ENCODE measurements around the gene TRIO. TPM values are rescaled to one million over a fixed set of nuclear protein-coding genes. Genes with fewer than 3 reads are reported as not detected.

Gene TRIO
- total RNA-seq, 1 experiment from 2014 or later = 99.8 TPM

DNA sequence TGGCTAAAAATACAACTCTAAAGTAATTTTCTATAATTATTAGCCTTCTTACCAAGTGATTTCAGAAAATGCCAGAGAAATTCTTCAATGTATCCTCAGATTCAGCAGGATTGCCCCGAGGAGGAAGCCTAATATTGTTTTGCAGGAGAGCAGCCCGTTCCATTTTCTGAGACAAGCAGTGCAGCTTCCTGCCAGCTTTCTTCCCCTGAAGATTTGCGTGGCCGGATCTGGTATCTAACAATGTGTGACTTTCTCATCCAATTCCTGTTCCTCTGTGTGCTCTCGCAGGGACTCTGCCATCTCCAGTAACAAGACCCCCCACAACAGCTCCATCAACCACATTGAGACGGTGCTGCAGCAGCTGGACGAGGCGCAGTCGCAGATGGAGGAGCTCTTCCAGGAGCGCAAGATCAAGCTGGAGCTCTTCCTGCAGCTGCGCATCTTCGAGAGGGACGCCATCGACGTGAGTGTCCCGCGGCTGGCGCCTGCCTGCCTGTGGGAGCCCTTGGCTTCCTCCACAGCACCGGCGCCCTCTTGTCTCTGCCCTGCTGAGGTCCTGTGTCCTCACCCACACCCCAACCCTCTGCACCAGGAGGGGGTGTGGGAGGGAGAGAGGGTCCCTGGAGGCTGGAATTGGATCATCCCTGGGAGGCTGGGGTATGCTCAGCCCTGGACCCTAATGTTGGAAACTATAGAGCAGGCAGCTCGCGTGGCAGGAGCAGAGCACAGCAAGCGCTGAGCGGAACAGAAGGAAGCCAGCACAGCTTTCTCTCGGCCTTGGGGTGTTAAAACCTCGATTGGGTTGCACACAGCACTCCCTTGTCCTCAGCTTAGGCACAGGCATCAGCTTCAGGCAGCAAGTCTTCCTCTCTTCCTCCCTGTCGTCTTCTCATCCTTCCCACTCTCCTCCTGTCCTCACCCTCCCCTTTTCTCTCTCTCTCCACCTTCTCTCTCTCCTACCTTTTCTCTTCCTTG lies 216.2 kb downstream of the TRIO start:
- peaks cover 10% of the 10 kb centered on the region for H3K36me3 ChIP-seq (ENCODE audit: insufficient read depth, low read length, poor library complexity, severe bottlenecking)
- intact Hi-C loops (cut with micrococcal nuclease; ENCODE audit: unreplicated experiment) = no loop called here
- CTCF ChIA-PET = no interaction called here

DNA sequence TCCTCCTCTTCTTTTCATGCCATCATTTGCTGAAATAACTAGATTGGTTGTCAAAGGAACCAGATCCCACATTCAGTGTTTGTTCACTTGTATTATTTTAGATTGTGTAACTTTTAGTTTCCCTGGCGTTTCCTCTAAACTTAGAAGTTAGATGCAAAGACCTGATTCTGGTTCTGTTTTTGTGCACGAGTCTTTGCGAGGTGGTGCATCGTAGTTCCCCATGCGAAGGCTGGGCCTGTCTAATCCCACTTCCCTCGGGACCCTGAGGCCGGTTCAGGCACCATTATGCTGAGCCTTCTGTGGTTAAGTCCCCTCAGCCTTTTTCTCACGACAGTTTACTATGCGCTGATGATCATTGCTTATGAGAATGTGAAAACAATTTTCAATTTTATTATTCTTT lies 219.3 kb downstream of the TRIO start:
- Histone ChIP-seq H3K27ac (ENCODE audit: low read depth, low read length, poor library complexity, severe bottlenecking) (no peak overlapping the region), H3K4me1 (ENCODE audit: insufficient read depth, low read length, poor library complexity, severe bottlenecking) (peaks cover 4% of the 10 kb centered on the region), H3K36me3 (ENCODE audit: insufficient read depth, low read length, poor library complexity, severe bottlenecking) (peaks cover 31% of the 10 kb centered on the region), H3K4me3 (ENCODE audit: low read depth, low read length, poor library complexity, severe bottlenecking) (no peak overlapping the region), H3K27me3 (replicated peaks; ENCODE audit: insufficient read depth, low read depth, low read length, poor library complexity) (no peaks in the 10 kb centered on the region), H3K9me3 (ENCODE audit: low read depth, low read length, poor library complexity, severe bottlenecking) (no peaks in the 10 kb centered on the region)
- POLR2A ChIA-PET (ENCODE audit: low non-redundant PET) = no interaction called here
- BruUV-seq (replicated peaks) = no TSS peak
- intact Hi-C loops (cut with micrococcal nuclease; ENCODE audit: unreplicated experiment) = no loop called here
- peak; percentile 22 for DNase-seq (ENCODE audit: low spot score)
- TF ChIP-seq, protein P1, sequence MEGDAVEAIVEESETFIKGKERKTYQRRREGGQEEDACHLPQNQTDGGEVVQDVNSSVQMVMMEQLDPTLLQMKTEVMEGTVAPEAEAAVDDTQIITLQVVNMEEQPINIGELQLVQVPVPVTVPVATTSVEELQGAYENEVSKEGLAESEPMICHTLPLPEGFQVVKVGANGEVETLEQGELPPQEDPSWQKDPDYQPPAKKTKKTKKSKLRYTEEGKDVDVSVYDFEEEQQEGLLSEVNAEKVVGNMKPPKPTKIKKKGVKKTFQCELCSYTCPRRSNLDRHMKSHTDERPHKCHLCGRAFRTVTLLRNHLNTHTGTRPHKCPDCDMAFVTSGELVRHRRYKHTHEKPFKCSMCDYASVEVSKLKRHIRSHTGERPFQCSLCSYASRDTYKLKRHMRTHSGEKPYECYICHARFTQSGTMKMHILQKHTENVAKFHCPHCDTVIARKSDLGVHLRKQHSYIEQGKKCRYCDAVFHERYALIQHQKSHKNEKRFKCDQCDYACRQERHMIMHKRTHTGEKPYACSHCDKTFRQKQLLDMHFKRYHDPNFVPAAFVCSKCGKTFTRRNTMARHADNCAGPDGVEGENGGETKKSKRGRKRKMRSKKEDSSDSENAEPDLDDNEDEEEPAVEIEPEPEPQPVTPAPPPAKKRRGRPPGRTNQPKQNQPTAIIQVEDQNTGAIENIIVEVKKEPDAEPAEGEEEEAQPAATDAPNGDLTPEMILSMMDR (conservative IDR thresholded peaks at IDR 0.05; ENCODE audit: low read depth, low read length) = no peak
- CTCF ChIA-PET = interaction anchor here (2.6 kb wide), 1 partner anchor 286 kb away, joined by 13 read pairs; no protein-coding TSS in a partner anchor

More for the DNA sequence above, 216.2 kb downstream of the TRIO start:
- BruUV-seq (replicated peaks) = no TSS peak
- Histone ChIP-seq H3K27ac (ENCODE audit: low read depth, low read length, poor library complexity, severe bottlenecking) (no peak overlapping the region), H3K27me3 (replicated peaks; ENCODE audit: insufficient read depth, low read depth, low read length, poor library complexity) (no peaks in the 10 kb centered on the region), H3K4me3 (ENCODE audit: low read depth, low read length, poor library complexity, severe bottlenecking) (no peak overlapping the region), H3K4me1 (ENCODE audit: insufficient read depth, low read length, poor library complexity, severe bottlenecking) (peaks cover 4% of the 10 kb centered on the region), H3K9me3 (ENCODE audit: low read depth, low read length, poor library complexity, severe bottlenecking) (no peaks in the 10 kb centered on the region)
- POLR2A ChIA-PET (ENCODE audit: low non-redundant PET) = no interaction called here
- DNase-seq (ENCODE audit: low spot score) = no peak
- TF ChIP-seq, protein P1 (conservative IDR thresholded peaks at IDR 0.05; ENCODE audit: low read depth, low read length) = no peak
- TF ChIP-seq EZH2 (IDR thresholded peaks at IDR 0.05; ENCODE audit: borderline replicate concordance, low read depth, low read length, poor library complexity, severe bottlenecking) = no peak

DNA sequence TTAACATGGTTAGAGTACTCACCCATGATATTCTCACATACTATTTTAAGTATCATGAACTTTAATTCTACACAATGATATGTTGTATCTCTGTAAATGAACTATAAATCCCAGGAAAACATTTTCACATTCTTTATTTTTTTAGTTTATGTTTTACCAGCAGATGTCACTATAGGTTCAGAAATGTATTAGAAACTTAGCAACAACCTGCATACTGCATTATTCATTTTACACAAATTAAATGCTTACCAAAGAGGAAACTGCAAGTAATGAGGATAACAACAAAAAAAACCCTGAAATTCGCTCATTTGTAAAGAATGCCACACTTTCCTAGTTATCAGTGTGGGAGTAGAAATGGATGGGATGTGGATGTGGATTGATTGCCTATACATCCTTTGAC lies 221.0 kb downstream of the TRIO start:
- peaks cover 46% of the 10 kb centered on the region for H3K36me3 ChIP-seq (ENCODE audit: insufficient read depth, low read length, poor library complexity, severe bottlenecking)
- no peak overlapping the region for H3K27ac ChIP-seq (ENCODE audit: low read depth, low read length, poor library complexity, severe bottlenecking)
- BruUV-seq (replicated peaks) = no TSS peak
- peak; percentile 55 for DNase-seq (ENCODE audit: low spot score)
- TF ChIP-seq EZH2 (IDR thresholded peaks at IDR 0.05; ENCODE audit: borderline replicate concordance, low read depth, low read length, poor library complexity, severe bottlenecking) = no peak
- TF ChIP-seq, protein P1 (conservative IDR thresholded peaks at IDR 0.05; ENCODE audit: low read depth, low read length) = no peak; the same call in 1 of the 2 replicates
- no peaks in the 10 kb centered on the region for H3K9me3 ChIP-seq (ENCODE audit: low read depth, low read length, poor library complexity, severe bottlenecking)
- peaks cover 4% of the 10 kb centered on the region for H3K4me1 ChIP-seq (ENCODE audit: insufficient read depth, low read length, poor library complexity, severe bottlenecking)
- H3K4me3 ChIP-seq (ENCODE audit: low read depth, low read length, poor library complexity, severe bottlenecking) = no peak overlapping the region
- intact Hi-C loops (cut with micrococcal nuclease; ENCODE audit: unreplicated experiment) = loop anchor here (1.0 kb wide), 1 partner anchor 284 kb away; no protein-coding TSS in a partner anchor
- H3K27me3 ChIP-seq (replicated peaks; ENCODE audit: insufficient read depth, low read depth, low read length, poor library complexity) = no peaks in the 10 kb centered on the region
- ChIA-PET CTCF (interaction anchor here (0.5 to 2.6 kb wide), 2 partner anchors 8 to 284 kb away, joined by 3 to 13 read pairs; no protein-coding TSS in a partner anchor), POLR2A (ENCODE audit: low non-redundant PET) (no interaction called here)

Measured in A673 (cell line).